ENCODE data around the gene ATP6V0E2. TPM values are rescaled to one million over a fixed set of nuclear protein-coding genes. Genes with fewer than 3 reads are reported as not detected.
"Not testable (repeated sequence)": the region's sequence is repeated elsewhere in the genome, so short reads cannot be mapped to it uniquely, and the experiment has no call there.

ATP6V0E2 gene
- total and polyA plus RNA-seq, 8 donors = 6.8 to 66.3 (median 16.7) TPM

GRCh38 chr7:149885191-149886017 is 11.6 kb downstream of the ATP6V0E2 start:
- H3K36me3 ChIP-seq = no peaks in the 10 kb centered on the region
- H3K27me3 ChIP-seq = no peaks in the 10 kb centered on the region
- H3K4me3 ChIP-seq = no peak overlapping the region
- no peak for FAIRE-seq
- peaks cover 14 to 46% (median 36%) of the 10 kb centered on the region in 3 donors for H3K4me1 ChIP-seq
- peak in 3 of 6 donors; percentile 33 to 73 (median 55) for DNase-seq
- H3K27ac ChIP-seq = peak overlapping the region in 3 of 4 donors; percentile 18 to 82 (median 80)
- 76 to 82% methylated on average over 13 of the region's 13 CpGs for WGBS, 2 donors
- TF ChIP-seq, protein P1, sequence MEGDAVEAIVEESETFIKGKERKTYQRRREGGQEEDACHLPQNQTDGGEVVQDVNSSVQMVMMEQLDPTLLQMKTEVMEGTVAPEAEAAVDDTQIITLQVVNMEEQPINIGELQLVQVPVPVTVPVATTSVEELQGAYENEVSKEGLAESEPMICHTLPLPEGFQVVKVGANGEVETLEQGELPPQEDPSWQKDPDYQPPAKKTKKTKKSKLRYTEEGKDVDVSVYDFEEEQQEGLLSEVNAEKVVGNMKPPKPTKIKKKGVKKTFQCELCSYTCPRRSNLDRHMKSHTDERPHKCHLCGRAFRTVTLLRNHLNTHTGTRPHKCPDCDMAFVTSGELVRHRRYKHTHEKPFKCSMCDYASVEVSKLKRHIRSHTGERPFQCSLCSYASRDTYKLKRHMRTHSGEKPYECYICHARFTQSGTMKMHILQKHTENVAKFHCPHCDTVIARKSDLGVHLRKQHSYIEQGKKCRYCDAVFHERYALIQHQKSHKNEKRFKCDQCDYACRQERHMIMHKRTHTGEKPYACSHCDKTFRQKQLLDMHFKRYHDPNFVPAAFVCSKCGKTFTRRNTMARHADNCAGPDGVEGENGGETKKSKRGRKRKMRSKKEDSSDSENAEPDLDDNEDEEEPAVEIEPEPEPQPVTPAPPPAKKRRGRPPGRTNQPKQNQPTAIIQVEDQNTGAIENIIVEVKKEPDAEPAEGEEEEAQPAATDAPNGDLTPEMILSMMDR (IDR thresholded peaks at IDR 0.05) = no peak
- peak in 3 of 4 donors; percentile 24 to 40 (median 27) for ATAC-seq
- H3K9me3 ChIP-seq = no peaks in the 10 kb centered on the region
- intact Hi-C loops (cut with DNase I) = no loop called here

DNA sequence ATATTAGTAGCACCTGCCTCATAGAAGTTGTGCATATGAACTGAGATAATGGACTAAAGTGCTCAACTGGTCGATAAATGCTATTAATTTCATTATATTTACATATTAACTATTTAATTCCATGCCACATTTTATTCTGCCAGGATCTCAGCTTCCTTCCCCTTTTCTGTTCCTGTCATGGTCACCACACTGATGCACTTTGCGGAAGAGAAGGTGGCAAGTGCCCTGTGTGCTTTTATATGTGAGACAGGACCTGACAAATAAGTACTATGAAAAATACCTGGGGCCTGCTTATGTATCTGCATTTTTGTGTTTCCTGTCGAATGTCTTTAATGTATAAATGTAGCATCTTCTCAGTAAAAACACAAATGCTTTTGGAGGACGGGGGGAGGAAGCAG is 12.2 kb downstream of the ATP6V0E2 start:
- no peak for FAIRE-seq
- DNase-seq = no peak
- no peak for ATAC-seq
- no peaks in the 10 kb centered on the region for H3K36me3 ChIP-seq
- TF ChIP-seq, protein P1 (IDR thresholded peaks at IDR 0.05) = no peak
- H3K27me3 ChIP-seq = no peaks in the 10 kb centered on the region
- H3K27ac ChIP-seq = peak overlapping the region in 3 of 4 donors; percentile 18 to 82 (median 80)
- peaks cover 14 to 46% (median 36%) of the 10 kb centered on the region in 3 donors for H3K4me1 ChIP-seq
- H3K9me3 ChIP-seq = no peaks in the 10 kb centered on the region
- H3K4me3 ChIP-seq = no peak overlapping the region
- WGBS, 2 donors = 42 to 47% methylated on average over 4 of the region's 4 CpGs
- intact Hi-C loops (cut with DNase I) = no loop called here

DNA sequence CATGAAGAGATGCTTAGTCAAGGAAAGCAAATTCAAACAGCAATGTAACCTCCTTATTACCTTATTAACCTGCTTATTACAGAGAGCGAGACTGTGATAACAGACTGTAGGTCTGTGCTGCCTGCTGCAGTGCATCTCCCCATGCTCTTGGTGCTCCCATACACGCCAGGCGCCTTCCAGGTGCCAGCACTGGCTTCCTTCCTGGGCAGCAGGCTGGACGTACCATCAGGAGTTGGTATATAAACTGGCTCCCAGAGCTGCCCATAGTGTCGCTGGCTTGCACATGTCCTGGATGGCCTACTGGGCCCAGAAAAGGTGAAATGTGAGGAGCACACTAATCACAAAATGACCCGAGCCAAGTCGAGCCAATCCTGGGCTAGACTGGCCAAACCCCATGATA is 13.5 kb downstream of the ATP6V0E2 start:
- no peak for FAIRE-seq
- ATAC-seq = no peak
- no peak for DNase-seq
- Histone ChIP-seq H3K9me3 (no peaks in the 10 kb centered on the region), H3K27ac (peak overlapping the region in 2 of 4 donors; percentile 80 to 82), H3K4me3 (no peak overlapping the region), H3K36me3 (no peaks in the 10 kb centered on the region), H3K27me3 (no peaks in the 10 kb centered on the region), H3K4me1 (peaks cover 14 to 43% (median 36%) of the 10 kb centered on the region in 3 donors)
- WGBS, 2 donors = 94 to 95% methylated on average over 7 of the region's 7 CpGs
- intact Hi-C loops (cut with DNase I) = no loop called here
- TF ChIP-seq, protein P1 (IDR thresholded peaks at IDR 0.05) = no peak

DNA sequence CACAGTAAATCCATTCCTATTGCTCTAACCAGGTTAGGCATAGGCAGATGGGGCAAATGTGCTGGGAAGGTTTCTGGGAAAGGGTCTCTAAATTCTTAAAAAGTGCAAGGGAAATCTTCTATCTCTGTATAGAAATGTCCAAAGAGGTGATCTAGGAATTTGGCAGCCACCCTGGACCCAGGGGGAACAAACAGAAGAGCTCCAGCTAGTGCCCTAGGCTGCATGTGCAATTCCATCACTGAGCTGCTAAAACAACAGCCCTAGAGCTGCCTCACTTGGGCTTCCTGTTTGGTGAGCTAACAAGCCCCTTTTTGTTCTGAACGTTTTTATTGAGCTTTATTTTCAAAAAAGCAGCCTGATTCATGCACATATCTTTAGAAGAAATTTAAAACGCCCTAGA is 16.9 kb downstream of the ATP6V0E2 start:
- peaks cover 0 to 11% (median 9%) of the 10 kb centered on the region in 3 donors for H3K4me1 ChIP-seq
- H3K27ac ChIP-seq; H3K4me3 ChIP-seq; H3K9me3 ChIP-seq; DNase-seq; H3K36me3 ChIP-seq; H3K27me3 ChIP-seq; intact Hi-C loops (cut with DNase I); ATAC-seq: not testable (repeated sequence)
- 33 to 49% methylated on average over 2 of the region's 2 CpGs for WGBS, 2 donors
- peak; percentile 13 for FAIRE-seq

- H3K27me3 ChIP-seq; H3K9me3 ChIP-seq; H3K4me1 ChIP-seq; H3K4me3 ChIP-seq; FAIRE-seq; H3K36me3 ChIP-seq; ATAC-seq; H3K27ac ChIP-seq; intact Hi-C loops (cut with DNase I); DNase-seq: not testable (repeated sequence)
- 83 to 85% methylated on average over 8 of the region's 8 CpGs for WGBS, 2 donors
Measured at GRCh38 chr7:149894957-149895356, 21.2 kb downstream of the ATP6V0E2 start.

- FAIRE-seq; H3K36me3 ChIP-seq; H3K4me3 ChIP-seq; H3K27ac ChIP-seq; DNase-seq; intact Hi-C loops (cut with DNase I); H3K4me1 ChIP-seq; H3K27me3 ChIP-seq; H3K9me3 ChIP-seq; ATAC-seq: not testable (repeated sequence)
- WGBS, 2 donors = 78% methylated on average over 4 of the region's 6 CpGs
Measured at GRCh38 chr7:149907776-149908376, 34.1 kb downstream of the ATP6V0E2 start.

DNA sequence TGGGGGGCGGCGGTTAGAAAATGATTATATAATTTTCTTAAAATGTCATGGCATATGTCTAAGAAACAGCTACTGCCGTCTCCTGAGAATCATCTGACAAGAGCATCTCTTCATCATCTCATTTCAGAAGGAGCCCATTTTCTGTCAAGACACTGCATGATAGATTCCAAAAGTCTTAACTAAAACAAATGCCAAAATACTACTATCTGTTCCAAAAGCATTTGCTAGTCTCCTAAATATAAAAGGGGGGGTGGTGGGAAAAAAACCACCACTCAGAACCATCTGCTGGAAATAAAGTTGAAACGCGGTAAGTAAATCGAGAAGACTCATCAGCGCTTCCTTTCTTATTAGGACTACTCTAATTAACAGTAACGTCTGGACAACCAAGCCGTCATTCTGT is 36.5 kb downstream of the ATP6V0E2 start:
- DNase-seq; H3K4me1 ChIP-seq; intact Hi-C loops (cut with DNase I); H3K4me3 ChIP-seq; FAIRE-seq; H3K36me3 ChIP-seq; ATAC-seq; H3K27ac ChIP-seq; H3K27me3 ChIP-seq; H3K9me3 ChIP-seq: not testable (repeated sequence)
- WGBS, 2 donors = 88 to 96% methylated on average over 7 of the region's 9 CpGs

DNA sequence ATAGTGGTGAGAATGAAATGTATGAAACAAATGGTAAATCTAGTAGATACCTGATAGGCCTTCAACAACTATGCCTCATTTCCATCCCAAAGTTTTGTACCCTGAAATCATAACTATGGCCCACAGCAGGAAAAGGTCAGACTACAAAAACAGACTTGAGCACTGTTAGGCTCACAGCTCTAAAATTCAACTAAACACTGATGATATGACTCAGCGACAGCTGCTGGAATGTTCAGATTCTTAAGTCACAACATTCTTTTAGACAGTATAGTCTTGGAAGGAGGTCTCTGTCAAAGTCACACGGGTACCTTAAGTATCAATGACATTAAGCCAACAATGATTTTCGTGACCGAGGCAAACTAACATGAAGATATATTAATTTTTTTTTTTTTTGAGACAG is 38.4 kb downstream of the ATP6V0E2 start:
- ATAC-seq; intact Hi-C loops (cut with DNase I); H3K36me3 ChIP-seq; H3K4me3 ChIP-seq; DNase-seq; H3K9me3 ChIP-seq; H3K27me3 ChIP-seq; H3K27ac ChIP-seq; FAIRE-seq; H3K4me1 ChIP-seq: not testable (repeated sequence)
- WGBS, 2 donors = 94 to 99% methylated on average over 1 to 2 of the region's 4 CpGs

DNA sequence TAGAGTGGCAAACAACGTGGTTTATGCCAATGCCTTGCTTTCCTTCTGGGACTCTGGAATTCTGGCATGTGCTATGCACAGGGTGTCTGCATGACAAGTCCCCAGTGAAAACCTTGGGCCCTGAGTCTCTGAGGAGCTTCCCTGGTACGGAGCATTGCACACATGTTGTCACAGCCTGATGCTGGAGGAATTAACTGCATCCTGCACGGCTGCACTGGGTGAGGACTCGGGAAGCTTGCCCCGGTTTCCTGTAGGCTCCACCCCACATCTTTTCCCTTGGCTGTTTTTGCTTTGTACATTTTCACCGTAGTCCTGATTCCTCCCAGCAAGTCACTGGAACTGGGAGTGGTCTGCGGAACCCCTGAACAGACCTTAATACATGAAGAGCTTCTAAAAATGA is 52.6 kb downstream of the ATP6V0E2 start:
- H3K4me1 ChIP-seq; H3K27ac ChIP-seq; FAIRE-seq; H3K27me3 ChIP-seq; H3K9me3 ChIP-seq; ATAC-seq; intact Hi-C loops (cut with DNase I); H3K4me3 ChIP-seq; H3K36me3 ChIP-seq; DNase-seq: not testable (repeated sequence)
- WGBS, 2 donors = 72 to 78% methylated on average over 7 of the region's 7 CpGs
